HG03575 (cell line): ENCODE measurements around the gene EIF2B1.
"Not testable (repeated sequence)": the region's sequence is repeated elsewhere in the genome, so short reads cannot be mapped to it uniquely, and the experiment has no call there.

Source experiments
- ATAC-seq: cut with Tn5 transposase; IDR thresholded peaks from one replicate; pipeline ENCODE4 v1.9.1; 2021; ENCODE audit not compliant: unreplicated experiment, insufficient number of reproducible peaks, low FRiP score; ENCODE audit errors: extremely low read depth

EIF2B1 gene

DNA sequence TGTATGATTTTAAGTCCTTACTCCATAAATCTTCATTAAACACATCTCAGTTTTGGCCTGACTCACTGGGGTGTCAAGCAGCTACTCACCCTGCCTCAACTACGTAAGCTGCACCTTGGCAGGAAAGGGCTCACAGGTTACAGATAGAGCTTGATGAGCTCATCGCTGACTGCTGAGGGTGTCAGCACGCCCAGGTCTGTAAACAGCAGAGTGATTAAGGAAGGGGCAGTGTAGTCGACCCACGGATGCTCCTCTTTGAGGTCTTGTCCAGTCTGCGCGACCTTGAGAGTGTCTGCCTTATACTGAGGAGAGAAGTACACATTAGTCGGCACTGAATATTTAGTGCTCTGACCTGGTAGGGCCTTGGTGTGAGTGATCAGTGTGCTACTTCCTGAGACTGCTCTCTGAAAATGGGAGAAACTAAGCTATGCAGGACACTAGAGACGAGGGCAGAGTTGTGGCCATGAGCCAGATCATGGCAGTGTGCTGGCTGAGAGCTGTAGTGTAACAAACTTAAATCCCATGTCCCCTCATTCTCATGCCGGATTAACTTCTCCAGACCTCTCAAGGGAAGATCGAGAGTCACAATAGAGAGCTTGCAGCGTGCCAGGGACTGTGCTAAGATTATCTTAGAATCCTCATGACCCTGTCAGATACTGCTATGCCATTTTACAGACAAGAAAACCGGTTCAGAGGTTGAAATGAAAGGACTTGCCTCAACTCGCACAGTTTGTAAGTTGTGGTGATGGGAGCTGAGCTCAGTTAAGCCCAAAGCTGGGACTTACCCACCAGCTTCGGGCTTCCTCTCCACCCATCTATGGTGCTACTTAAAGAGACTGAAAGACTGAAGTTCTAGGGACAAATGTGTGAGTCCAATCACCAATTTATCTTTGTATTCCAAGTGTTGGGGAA is 11.6 kb downstream of the EIF2B1 start:
- ATAC-seq, result no peak

DNA sequence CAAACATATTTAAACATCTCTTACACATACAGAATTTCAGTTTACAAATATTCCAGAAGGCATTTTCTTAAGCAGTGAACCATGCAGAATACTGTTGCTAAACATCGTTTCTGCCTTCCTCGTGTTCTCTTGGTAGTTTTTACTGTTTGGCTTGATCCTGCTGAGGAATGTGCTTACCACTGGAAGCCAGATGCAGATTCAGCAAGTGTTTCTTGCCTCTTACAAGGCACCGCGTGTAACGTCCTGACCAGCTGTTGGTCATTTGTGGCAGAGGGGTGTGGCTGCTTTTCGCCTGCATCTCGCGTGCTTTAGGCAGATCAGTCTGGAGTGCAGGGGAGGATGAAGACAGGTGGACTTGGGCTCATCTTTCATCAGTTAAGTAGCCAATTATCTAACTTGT is 12.4 kb downstream of the EIF2B1 start:
- no peak for ATAC-seq

DNA sequence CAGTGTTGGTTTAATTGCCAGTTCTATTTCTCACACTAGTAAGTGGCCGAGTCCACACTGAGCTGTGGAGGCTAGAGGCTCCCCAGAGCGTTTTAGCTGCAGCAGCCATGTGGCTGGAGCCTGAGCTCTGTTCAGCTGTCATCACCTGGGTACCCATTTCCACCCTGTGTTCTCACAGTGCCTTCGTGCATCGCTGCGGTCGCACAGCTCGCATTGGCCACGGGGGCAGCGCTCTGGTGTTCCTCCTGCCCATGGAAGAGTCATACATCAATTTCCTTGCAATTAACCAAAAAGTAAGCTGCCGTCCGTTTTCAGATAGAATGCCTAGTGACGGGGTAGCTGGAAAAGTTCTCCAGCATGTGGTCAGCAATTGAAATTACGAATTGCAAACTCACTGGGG is 15.9 kb downstream of the EIF2B1 start:
- no peak for ATAC-seq

DNA sequence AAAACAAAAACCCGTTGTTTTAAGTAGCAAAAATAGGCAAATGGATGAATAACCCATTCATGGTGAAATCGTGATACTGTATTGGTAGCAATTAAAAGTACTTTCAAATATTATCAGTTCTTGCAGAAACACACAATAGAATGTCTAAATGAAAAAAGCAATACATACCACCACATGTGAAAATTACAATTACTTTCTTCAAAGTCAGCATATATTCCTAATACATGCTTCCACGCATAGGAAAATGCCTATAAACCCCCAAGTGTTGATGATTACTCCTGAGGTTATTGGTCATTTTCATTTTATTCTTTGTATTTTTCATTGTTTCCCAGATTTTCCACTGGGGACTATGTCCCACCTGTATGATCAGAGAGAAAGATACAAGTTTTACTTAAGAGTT is 16.3 kb downstream of the EIF2B1 start:
- no peak for ATAC-seq

DNA sequence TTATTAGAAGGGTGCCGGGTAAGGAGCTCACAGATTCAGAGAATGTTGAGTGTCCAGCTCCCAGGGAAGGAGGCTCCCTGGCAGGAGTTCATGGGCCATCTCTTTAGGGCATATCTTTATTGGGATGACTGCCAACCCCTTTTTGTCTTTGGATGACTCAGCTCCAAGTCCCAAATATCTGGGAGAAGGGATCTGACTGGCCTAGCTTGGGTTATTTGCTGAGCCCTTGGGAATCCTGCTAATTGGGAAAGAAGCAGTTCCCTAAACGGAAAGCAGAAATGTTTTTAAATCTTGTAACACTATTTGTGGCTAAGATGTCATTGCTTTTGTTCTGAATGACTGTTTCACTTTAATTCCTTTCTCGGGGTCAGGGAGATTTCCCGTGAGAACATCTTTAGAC is 19.0 kb downstream of the EIF2B1 start:
- no peak for ATAC-seq

DNA sequence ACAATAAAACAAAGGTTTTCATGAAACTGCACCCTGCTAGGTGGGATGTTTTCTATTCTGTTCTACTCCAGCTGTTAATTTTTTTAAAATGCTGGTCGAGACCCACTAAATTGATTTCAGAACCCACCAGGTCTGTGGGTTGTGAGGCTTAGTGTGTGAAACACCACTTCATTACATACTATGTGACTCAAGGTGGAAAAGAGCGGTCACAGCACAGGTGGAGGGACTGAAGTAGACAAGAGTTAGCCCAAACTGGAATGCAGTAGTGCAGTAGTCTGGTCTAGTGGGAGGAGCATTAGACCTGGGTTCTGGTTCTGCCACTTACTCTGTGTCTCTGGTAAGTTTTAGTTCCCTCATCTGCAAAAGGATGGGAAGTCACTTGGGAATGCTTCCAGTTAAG is 19.4 kb downstream of the EIF2B1 start:
- no peak for ATAC-seq

DNA sequence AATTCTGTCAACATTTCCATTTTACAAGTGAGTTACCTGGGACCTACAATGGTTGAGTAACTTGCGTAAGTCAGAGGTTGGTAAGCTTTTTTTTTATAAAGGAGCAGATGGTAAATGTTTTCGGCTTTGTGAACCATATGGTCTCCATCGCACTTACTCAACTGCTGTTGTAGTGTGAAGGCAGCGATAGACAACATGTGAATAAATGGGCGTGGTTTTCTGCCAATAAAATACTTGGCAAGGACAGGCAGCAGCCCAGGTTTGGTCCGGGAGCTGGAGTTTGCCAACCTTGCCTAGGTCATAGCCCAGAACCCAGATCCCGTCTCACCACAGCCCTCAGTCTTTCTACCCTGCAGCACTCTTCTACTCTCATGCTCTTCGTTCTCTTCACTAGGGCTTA is 25.3 kb downstream of the EIF2B1 start:
- no peak for ATAC-seq

DNA sequence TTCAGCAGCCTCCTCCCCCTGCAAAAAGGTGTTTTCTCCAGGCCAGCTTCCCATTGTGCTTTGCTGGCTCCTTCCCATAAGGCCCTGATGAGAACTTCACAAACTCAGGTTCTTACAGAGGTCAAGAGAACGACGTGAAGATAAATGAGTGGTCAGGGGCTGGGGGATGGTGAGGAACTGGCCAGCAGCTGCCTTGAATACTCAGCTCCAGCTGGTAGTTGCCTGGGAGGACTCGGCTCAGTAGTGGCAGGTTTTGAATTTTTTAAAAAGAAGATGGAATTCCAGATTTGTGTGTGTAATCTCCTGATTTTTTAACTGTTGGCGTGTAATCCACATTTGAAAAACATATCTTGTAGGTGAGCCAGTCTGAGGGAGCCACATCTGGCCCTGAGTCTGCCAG is 25.7 kb downstream of the EIF2B1 start:
- no peak for ATAC-seq

DNA sequence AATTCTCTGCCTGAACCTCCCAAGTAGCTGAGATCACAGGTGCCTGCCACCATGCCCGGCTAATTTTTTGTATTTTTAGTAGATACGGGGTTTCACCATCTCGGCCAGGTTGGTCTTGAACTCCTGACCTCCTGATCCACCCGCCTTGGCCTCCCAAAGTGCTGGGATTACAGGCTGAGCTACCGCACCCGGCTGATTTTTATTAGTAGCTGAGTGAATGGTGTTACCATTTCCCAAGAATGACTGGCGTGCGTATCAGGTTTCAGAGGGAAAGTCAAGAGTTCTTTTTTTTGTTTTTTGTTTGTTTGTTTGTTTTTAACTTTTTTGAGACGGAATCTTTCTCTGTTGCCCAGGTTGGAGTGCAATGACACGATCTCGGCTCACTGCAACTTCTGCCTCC is 30.0 kb downstream of the EIF2B1 start:
- ATAC-seq, result not testable (repeated sequence)

DNA sequence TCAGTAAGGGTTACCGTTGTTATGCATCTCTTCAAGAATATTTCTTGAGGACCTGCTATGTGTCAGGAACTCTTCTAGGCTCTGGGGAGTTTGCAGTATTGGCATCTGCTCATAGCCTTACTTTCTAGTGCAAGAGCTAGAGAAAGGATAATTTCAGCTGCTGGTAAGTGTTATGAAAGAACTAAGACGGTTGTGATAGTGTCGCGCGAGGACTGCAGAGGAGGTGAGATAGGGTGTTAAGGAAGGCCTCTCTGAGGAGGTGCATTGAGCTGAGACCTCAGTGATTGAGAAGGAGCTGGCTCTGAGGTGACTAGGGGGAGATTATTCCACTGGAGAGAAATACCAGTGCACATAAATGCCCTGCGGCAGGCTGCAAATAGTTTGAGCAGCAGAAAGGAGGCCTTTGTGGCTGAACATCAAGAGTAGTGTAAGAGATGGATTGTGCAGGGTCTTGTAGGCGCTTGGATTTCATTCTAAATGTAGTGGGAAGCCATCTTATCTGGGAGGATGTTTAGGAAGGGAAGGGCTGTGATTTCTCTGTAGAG is 30.8 kb downstream of the EIF2B1 start:
- ATAC-seq, result no peak

DNA sequence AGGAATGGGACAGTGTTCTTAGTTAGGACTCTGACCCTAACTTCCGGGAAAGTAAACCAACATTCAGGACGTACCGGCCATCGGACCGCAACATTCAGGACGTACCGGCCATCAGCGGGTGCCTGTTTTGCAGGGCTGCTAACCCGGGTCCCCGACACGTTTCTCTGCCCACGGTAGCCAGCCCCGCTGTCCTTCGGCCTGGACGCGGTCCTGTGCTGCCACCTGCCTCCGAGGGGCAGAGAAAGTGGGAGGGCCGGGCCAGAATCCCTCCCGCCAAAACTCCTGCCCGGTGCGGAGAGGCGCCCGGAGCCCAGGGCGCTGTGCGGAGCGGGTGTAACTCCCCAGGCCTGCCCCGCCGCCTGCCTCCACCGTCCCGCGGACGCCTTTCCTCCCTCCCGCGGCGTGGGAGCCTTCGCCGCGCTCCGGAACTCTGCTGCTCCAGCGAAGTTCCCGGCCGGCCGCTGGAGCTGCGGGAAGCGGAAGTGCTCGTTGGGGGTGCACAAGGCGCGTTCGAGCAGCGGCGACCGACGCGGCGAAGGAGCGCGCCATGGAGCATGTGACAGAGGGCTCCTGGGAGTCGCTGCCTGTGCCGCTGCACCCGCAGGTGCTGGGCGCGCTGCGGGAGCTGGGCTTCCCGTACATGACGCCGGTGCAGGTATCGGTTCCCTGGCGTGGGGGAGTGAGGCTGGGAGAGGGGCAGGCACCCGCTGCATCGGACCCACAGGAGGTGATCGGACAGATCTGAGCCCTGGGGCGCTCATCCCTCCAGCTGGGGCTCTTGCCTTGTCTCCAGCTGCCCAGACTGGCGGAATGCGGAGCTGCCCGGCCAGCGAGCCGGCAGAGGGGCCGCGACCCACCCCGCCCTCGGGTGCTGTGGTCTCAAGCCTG is 31.6 kb downstream of the EIF2B1 start, which contains the start of gene DDX55:
Gene DDX55, plus strand, starts transcription at position 498 of the 888 bp plus-strand sequence. Its CDS starts 50 bp downstream, at position 548.
- ATAC-seq, result no peak

DNA sequence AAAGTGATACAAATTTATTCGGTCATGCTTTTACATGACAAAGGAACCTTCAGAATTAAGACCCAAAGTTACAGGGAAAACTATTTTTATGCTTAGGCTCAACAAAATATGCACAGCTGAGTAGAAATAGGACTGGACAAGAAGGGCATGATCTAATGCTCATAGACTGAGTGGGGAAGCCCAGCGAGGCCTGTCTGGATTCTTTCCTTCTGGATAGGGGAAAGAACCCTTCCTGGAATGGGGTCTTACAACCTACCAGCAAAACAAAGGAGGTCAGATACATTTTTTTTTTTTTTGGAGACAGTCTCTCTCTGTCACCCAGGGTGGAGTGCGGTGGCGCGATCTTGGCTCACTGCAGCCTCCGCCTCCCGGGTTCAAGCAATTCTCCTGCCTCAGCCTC is 33.8 kb downstream of the EIF2B1 start:
- ATAC-seq, result no peak

DNA sequence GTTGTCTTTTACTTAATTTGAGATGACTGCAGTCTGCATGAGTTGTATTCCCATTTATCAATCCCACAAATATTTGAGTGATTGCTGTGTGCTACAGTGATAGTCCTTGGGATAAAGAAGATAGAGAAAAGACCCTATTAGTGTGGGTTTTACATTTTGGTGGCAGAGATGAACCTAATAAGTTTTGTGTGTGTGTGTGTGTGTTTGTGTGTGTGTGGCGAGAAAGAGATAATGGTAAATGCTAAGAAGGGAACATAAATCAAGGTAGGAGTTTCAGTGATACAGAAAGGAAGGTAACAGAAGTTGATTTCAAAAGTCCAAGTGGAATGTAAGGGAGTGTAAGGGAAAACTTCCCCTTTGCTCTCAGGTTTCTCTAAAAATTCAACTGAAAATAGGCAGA is 34.2 kb downstream of the EIF2B1 start:
- no peak for ATAC-seq

DNA sequence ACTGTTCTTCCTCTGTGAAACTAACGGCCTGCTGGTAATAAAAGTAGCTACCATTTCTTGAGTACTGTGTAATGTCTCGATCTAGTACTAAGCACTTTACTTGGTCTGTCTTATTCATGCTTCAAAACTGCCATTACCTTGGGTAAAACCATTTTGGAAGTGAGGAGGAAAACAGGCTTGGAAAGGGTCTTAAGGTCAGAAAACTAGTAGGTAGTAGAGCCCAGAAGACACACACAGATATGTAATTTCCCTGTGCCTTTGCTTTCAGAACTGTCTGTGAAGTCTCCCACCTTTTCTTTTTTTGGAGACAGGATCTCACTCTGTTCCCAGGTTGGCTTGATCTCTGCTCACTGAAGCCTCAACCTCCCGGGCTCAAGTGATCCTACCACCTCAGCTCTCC is 35.0 kb downstream of the EIF2B1 start:
- ATAC-seq, result no peak

DNA sequence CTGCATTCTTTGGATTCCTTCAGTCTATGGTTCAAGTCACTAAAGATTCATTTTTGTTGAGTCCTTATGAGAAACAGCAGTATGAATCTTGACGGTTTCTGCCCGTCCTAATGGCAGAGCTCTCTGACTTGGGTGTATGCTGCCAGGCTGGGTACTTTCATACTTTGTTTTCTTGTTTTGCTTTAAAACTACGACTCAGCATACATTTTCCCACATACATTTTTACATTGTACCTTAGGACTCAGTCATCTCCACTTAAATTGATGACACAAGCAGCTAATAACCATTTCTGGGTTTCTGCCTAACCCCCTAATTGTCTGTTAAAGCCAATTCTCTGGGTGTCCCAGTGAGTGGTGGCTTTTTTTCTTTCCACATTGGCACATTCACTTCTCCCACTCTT is 36.4 kb downstream of the EIF2B1 start:
- no peak for ATAC-seq

DNA sequence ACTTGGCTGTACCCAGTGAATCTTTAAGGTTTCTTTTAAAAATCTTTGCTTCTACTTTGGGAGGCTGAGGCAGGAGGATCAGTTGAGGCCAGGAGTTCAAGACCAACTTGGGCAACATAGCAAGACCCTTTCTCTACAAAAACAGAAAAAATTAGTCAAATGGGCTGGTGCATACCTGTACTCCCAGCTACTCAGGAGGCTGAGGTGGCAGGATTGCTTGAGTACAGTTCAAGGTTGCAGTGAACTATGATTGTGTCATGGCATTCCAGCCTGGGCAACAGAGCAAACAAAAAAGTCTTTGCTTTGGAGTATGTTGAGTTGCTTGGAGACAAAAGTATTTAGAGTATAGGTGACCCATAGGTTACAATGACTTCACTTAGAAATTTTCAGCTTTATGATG is 37.8 kb downstream of the EIF2B1 start:
- ATAC-seq, result no peak

DNA sequence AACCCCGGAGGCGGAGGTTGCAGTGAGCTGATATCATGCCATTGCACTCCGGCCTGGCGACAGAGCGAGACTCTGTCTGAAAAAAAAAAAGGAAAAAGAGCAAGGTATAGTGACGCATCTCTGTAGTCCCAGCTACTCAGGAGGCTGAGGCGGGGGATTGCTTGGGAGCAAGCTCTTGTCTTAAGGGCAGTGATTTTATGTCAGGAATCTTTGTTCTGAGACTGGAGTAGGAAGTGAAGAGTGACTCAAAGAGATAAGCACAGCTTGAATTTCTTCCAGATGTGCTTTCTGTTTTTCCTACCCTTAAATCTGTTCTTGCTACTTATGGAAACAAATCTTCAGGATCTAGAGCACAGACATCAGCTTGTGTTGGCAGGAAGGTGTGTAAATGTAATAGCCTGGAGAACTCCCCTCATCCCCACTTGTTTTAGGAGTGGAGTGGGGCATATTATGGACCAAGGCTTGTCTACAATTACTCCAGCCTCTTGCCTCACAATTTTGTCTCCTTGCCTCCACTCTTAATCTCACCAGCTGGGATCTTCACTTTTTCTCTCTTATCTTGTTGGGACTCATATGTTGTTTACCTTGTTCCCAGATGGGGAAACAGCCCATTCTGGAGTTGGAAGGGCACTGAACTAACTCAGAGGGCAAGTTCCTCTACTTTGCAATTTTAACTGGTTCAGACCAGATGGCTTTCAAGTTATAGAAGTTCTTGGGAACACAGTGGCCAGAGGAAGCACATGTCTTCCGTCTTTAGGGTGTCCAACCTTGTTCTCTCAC is 41.6 kb downstream of the EIF2B1 start:
- no peak for ATAC-seq

DNA sequence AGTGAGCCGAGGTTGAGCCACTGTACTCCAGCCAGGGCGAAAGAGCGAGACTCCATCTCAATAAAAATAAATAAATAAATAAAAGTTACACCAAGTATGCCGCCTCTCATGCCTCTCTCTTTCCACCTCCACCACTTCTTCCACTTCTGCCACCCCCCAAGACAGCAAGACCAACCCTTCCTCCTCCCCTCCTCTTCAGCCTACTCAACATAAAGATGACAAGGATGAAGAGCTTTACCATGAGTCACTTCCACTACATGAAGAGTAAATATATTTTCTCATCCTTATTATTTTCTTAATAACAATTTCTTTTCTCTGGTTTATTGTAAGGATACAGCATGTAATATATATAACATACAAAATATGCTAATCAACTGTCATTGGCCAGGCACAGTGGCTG is 52.7 kb downstream of the EIF2B1 start:
- no peak for ATAC-seq

DNA sequence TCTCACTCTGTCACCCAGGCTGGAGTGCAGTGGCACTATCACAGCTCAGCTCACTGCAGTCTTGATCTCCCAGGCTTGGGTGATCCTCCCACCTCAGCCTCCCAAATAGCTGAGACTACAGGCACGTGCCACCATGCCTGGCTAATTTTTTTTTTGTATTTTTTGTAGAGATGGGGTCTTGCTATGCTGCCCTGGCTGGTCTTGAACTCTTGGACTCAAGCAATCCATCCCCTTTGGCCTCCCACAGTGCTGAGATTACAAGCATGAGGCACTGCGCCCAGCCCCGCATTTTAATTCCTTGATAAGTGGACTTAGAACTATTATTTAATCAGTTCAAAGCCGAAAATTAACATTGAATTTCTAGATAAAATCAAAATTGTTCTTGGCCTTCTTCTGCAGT is 54.7 kb downstream of the EIF2B1 start:
- ATAC-seq, result not testable (repeated sequence)
